GM18505 (cell line): ENCODE measurements around the gene CDH7.

Source experiments
- ATAC-seq: cut with Tn5 transposase; IDR thresholded peaks from one replicate; pipeline ENCODE4 v1.9.1; 2021; ENCODE audit not compliant: unreplicated experiment
- POLR2A ChIP-seq: IDR thresholded peaks from 4 replicates; pipeline ENCODE4 v1.6.1; 2011; ENCODE audit warnings: borderline replicate concordance; ENCODE audit not compliant: insufficient read depth, insufficient read length; ENCODE audit errors: extremely low read depth

Gene CDH7

GRCh38 chr18:65750389-65751154 is at the start of gene CDH7:
Gene CDH7 (plus strand): TSS chr18:65751012. CDS start chr18:65762843, 11,831 bp downstream.
- ATAC-seq = no peak
- TF ChIP-seq POLR2A = no peak

- no peak for ATAC-seq
- TF ChIP-seq POLR2A = no peak
These were observed 46.8 kb upstream of the CDH7 start for GRCh38 chr18:65704046-65704445.

- no peak for TF ChIP-seq POLR2A
- no peak for ATAC-seq
These were observed 44.2 kb upstream of the CDH7 start for GRCh38 chr18:65706646-65707045.

DNA sequence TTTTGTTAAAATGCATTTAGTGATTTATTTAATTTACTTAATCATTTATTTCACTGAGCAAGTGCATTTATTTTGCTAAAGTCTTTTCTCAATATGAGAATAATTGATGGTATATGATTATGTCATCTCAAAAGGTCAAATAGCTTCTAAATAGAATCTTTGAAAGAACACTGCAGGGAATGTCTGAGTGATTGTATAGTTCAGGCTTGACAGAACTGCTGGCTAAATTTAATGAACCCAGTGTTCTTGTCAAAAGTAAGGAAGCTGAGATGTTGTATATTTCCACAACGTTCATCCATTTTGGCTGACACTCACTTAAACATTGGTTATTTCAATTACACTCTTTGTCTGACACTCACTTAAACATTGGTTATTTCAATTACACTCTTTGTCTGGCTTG is 39.3 kb upstream of the CDH7 start:
- ATAC-seq = no peak
- no peak for TF ChIP-seq POLR2A

GRCh38 chr18:65721619-65722018 is 29.2 kb upstream of the CDH7 start:
- no peak for ATAC-seq
- no peak for TF ChIP-seq POLR2A

GRCh38 chr18:65725251-65726050 is 25.4 kb upstream of the CDH7 start:
- TF ChIP-seq POLR2A = no peak
- no peak for ATAC-seq

- no peak for ATAC-seq
These were observed 15.7 kb upstream of the CDH7 start for GRCh38 chr18:65735155-65735554.

GRCh38 chr18:65737471-65737955 is 13.3 kb upstream of the CDH7 start:
- no peak for TF ChIP-seq POLR2A
- no peak for ATAC-seq

More at GRCh38 chr18:65735155-65735554, 15.7 kb upstream of the CDH7 start:
- no peak for TF ChIP-seq POLR2A

DNA sequence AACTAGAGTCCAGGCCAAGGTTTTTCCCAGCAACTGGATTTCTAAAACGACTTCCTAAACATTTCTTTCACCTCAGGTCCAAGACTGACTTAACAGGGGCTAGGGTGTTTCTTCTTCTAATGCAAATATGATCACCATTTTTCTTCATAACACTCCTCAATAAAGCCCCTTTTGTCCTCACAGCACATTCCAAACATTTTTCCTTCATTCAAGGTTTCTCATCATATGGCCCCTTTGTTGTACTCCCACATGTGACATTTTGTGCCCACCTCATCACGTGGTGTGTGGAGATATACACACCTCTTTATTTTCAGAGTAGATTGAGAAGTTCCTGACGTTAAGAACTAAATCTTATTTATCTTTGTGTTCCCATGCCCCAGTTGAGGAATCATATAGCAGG is 3.9 kb upstream of the CDH7 start:
- no peak for ATAC-seq
- no peak for TF ChIP-seq POLR2A

DNA sequence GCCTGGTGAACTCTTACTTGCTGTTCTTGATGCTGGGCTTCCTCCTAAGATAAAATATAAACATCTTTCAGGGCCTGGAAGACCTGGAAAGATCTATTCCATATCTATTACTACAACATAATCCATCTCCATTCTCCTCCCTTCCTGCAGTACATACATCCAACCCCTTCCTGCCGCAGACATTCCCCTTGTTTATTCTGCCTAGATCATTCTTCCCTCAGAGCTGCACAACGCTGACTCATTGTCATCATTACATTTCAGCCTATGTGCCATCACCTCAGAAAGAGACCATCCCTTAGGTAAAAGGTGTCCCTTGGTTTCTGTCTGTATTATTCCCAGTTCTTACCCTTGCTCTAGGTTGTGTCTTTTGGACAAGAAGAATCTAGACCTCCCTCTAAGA is 2.5 kb upstream of the CDH7 start:
- no peak for TF ChIP-seq POLR2A

GRCh38 chr18:65749841-65750240 is 971 bp upstream of the CDH7 start:
- ATAC-seq = no peak
- TF ChIP-seq POLR2A = no peak

More for the DNA sequence above, 2.5 kb upstream of the CDH7 start:
- ATAC-seq = no peak

DNA sequence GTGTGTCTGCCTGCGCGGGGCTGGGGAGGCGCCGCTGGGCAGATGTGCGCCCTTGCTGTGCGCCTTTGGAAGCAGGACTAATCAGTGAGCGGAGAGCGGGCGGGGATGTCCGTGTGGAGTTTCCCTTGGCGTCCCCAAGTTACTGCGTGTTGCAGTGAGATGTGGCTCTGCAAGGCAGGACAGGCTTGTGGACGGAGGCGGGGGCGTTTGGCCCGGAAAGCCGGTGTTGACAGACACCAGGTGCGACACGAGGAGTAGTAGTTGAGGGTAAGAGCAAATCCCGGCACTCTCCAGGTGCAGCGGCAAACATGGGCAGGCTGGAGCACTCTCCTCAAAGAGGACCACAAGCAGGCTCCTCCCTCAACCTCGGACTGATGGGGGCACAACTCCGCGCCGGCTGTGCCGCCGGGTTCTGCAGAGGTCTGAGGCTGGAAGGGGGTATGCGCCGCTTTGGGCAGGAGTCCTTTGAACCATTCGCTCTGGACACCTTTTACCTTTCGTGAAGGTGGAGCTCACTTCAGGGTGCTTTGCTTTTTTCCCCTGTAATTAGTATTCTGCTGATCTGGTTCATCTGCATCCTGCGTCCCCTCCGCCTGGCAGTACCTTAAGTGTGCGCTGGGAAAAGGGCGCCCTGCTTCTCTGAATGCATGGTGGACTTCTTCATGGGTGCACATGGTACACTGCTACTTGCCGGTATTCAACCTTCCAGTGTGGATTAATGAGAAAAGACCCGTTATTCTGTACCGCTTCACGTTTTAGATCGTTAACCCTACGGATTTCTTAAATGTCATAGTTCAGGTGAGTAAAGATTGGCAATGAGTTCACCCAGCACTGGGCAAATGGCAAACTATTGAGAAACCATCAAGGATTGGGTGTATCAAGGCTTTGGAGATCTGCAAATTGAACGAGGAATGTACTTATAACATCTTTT is 608 bp downstream of the CDH7 start:
- TF ChIP-seq POLR2A = no peak
- ATAC-seq = no peak
